Type B pancreatic cell (in vitro differentiated cells): Measurements from ENCODE around the gene MYCBPAP. TPM values are rescaled to one million over a fixed set of nuclear protein-coding genes. Genes with fewer than 3 reads are reported as not detected.

Experiments used
- DNase-seq: peaks from one replicate; pipeline ENCODE4 v3.0.0; 2021; ENCODE audit warnings: mixed read lengths; ENCODE audit not compliant: unreplicated experiment; ENCODE audit errors: extremely low spot score
- H3K27ac Mint-ChIP-seq: 2 replicates; pipeline ENCODE4 v1.8.0; 2021; ENCODE audit warnings: mild to moderate bottlenecking, mixed read lengths
- H3K27me3 Mint-ChIP-seq: 2 replicates; pipeline ENCODE4 v1.8.0; 2021; ENCODE audit warnings: mixed read lengths
- H3K36me3 Mint-ChIP-seq: 2 replicates; pipeline ENCODE4 v1.8.0; 2021; ENCODE audit warnings: mixed read lengths
- H3K4me1 Mint-ChIP-seq: one replicate; pipeline ENCODE4 v1.8.0; 2021; ENCODE audit warnings: mixed read lengths; ENCODE audit not compliant: unreplicated experiment
- H3K4me3 Mint-ChIP-seq: 2 replicates; pipeline ENCODE4 v1.8.0; 2021; ENCODE audit warnings: mild to moderate bottlenecking, mixed read lengths
- H3K9me3 Mint-ChIP-seq: 2 replicates; pipeline ENCODE4 v1.8.0; 2021; ENCODE audit warnings: mixed read lengths
- total RNA-seq: library from RNA; stranded (reverse); gene quantifications from 2 replicates; pipeline ENCODE4 v1.2.1, GENCODE V29; 2021; ENCODE audit warnings: low replicate concordance
- TF ChIP-seq, protein P1 (sequence below): fragments of 200-600 bp; sonication (generic); conservative IDR thresholded peaks from 2 replicates; pipeline ENCODE4 v1.5.0; 2021; ENCODE audit warnings: antibody characterized with exemption, mild to moderate bottlenecking

The MYCBPAP gene
- total RNA-seq, 1 donor from 2014 or later = 4.1 TPM

DNA sequence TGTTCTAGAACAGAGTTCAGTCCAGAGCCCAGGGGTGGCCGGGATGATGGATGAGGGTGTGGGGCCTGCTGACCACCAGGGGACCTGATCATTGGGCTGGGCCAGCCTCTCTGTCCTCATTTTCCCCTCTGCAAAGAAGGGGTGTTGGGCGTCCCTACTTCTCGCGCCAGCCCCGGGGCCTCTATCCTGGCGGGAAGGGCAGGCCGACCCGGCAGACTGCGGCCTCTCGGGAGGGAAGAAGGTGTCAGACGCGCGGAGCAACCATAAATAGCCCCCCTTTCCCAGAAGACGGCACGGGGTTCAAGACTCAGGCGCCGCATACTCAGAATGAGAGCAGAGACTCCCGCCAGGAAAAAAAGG, 50.3 kb downstream of the MYCBPAP start:
- Mint-ChIP-seq H3K27me3 (peaks cover 51% of the 10 kb centered on the region), H3K4me3 (peak overlapping the region; percentile 72), H3K36me3 (no peaks in the 10 kb centered on the region), H3K9me3 (no peaks in the 10 kb centered on the region), H3K27ac (no peak overlapping the region), H3K4me1 (peaks cover 15% of the 10 kb centered on the region)
- TF ChIP-seq, protein P1, sequence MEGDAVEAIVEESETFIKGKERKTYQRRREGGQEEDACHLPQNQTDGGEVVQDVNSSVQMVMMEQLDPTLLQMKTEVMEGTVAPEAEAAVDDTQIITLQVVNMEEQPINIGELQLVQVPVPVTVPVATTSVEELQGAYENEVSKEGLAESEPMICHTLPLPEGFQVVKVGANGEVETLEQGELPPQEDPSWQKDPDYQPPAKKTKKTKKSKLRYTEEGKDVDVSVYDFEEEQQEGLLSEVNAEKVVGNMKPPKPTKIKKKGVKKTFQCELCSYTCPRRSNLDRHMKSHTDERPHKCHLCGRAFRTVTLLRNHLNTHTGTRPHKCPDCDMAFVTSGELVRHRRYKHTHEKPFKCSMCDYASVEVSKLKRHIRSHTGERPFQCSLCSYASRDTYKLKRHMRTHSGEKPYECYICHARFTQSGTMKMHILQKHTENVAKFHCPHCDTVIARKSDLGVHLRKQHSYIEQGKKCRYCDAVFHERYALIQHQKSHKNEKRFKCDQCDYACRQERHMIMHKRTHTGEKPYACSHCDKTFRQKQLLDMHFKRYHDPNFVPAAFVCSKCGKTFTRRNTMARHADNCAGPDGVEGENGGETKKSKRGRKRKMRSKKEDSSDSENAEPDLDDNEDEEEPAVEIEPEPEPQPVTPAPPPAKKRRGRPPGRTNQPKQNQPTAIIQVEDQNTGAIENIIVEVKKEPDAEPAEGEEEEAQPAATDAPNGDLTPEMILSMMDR = no peak
- DNase-seq = no peak

DNA sequence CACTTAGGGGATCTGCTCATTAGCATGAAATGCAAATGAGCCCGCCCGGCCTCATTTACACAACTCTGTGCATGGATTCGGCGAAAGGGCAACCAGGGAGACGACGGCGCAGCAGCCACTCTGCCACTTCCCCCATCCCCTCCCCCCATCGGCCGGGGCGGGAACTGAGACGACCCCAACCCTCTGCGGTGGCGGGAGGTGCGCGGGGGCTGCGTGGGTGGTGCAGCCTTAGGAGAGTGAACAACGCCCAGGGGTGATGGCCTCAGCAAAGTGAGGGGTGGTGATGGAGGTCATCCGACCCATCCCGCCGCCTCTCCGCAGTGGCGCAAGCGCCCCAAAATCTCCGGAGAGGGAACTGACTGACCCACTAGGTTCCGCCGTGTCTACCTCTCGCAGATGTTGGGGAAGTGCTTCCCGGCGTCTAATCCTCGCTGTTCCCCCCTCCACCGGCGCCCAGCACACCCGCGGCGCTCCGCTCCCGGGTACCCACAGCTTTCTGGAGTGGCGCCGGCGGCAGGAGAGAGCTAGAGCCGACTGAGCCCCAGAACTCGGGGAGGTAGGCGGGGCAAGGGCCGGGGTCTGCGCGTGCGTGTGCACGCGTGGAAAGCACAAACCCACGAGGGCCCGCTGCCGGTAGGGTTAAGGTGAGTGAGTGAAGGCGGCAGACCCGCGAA, 50.8 kb downstream of the MYCBPAP start:
- no peak overlapping the region for H3K27ac Mint-ChIP-seq
- peaks cover 19% of the 10 kb centered on the region for H3K4me1 Mint-ChIP-seq
- TF ChIP-seq, protein P1 = no peak
- no peaks in the 10 kb centered on the region for H3K9me3 Mint-ChIP-seq
- DNase-seq = no peak
- H3K27me3 Mint-ChIP-seq = peaks cover 54% of the 10 kb centered on the region
- peak overlapping the region; percentile 73 for H3K4me3 Mint-ChIP-seq
- no peaks in the 10 kb centered on the region for H3K36me3 Mint-ChIP-seq

DNA sequence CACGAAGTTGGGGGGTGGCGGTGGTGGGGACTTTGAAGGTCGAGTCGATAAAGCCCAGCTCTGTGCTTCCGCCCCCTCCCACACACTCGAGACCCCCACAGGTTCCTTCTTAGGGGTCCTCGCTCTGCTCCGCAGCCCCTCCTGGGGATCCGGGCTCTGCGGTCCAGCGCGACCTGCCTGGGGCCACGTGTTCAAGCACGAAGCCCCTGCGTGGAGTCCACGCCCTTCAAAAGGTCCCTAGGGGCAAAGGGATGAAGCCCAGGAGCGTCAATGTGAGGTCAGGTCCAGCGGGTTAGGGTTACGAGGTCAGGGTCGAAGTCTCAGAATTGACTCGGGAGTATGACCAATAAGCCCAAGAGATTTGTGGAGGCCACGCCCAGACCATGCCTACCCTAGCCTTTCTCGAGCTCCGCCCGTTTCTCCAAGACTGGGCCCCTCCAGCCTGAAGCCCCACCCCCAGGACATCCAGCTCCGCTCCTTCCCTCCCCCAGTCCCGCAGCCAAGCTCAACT, 51.5 kb downstream of the MYCBPAP start:
- no peaks in the 10 kb centered on the region for H3K9me3 Mint-ChIP-seq
- peak overlapping the region; percentile 53 for H3K27ac Mint-ChIP-seq
- H3K4me1 Mint-ChIP-seq = peaks cover 19% of the 10 kb centered on the region
- TF ChIP-seq, protein P1 = no peak
- H3K27me3 Mint-ChIP-seq = peaks cover 56% of the 10 kb centered on the region
- DNase-seq = peak; percentile 82
- H3K36me3 Mint-ChIP-seq = no peaks in the 10 kb centered on the region
- H3K4me3 Mint-ChIP-seq = peak overlapping the region; percentile 92

DNA sequence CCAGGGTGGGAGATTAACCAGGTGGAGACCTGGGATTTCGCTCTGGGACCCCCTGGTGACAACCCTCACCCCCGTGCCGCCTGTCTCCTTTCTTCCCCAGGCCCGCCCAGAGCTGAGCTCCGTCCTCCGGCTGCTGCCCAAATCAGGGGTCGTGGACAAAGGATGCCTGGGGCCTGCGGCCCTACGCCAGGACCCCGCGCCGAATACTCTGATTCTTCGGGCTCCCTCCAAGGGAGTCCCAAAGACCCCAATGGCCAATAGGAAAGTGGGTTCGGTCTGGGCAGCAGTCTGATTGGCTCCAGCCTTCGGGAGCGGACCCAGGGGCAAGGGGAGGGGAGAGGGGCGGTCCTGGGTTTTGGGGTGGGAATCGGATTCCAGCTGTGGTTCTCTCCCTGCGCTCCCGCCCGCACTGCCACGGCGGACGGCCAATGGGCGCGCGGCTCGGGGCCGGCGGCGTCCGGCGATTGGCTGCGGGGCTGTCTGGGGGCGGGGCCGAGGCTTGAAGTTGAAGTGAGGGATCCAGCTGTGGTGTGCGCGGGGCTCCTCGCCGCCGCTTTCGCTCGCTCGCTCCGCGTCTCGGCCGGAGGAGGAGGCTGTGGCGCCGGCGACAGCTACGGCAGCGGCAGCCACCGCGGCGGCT, 52.1 kb downstream of the MYCBPAP start, which contains the start of gene CACNA1G:
Gene CACNA1G, plus strand, starts transcription at position 531 of the 640 bp plus-strand sequence. CDS start 745 bp downstream, outside the sequence.
- Mint-ChIP-seq H3K27me3 (peaks cover 61% of the 10 kb centered on the region), H3K4me1 (peaks cover 24% of the 10 kb centered on the region), H3K4me3 (peak within 1 kb of the TSS; percentile 92), H3K9me3 (no peaks in the 10 kb centered on the region), H3K36me3 (no peaks in the 10 kb centered on the region), H3K27ac (peak within 1 kb of the TSS; percentile 53)
- TF ChIP-seq, protein P1 = no peak
- DNase-seq = peak; percentile 98

DNA sequence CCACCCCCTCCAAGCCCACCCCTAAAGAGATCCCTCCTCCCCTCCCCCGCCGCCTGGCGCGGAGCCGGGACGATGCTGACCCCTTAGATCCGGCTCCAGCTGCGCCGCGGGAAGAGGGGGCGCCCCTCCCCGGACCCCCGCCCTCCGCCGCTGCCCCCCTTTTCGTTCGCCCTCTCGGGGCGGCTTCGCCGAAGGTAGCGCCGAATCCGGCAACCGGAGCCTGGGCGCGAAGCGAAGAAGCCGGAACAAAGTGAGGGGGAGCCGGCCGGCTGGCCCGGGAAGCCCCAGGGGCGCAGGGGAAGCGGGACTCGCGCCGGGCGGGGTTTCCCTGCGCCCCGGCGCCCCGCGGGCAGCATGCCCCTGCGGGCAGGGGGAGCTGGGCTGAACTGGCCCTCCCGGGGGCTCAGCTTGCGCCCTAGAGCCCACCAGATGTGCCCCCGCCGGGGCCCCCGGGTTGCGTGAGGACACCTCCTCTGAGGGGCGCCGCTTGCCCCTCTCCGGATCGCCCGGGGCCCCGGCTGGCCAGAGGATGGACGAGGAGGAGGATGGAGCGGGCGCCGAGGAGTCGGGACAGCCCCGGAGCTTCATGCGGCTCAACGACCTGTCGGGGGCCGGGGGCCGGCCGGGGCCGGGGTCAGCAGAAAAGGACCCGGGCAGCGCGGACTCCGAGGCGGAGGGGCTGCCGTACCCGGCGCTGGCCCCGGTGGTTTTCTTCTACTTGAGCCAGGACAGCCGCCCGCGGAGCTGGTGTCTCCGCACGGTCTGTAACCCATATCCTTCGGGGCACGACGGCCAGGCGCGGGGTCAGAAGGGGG, 52.9 kb downstream of the MYCBPAP start:
- peak overlapping the region; percentile 44 for H3K4me3 Mint-ChIP-seq
- DNase-seq = no peak
- no peaks in the 10 kb centered on the region for H3K36me3 Mint-ChIP-seq
- TF ChIP-seq, protein P1 = no peak
- H3K4me1 Mint-ChIP-seq = peaks cover 30% of the 10 kb centered on the region
- peaks cover 67% of the 10 kb centered on the region for H3K27me3 Mint-ChIP-seq
- H3K9me3 Mint-ChIP-seq = no peaks in the 10 kb centered on the region
- no peak overlapping the region for H3K27ac Mint-ChIP-seq
